ENCODE data around the gene ATP1B1.

ATP1B1 gene

GRCh38 chr1:169144941-169145626, 38.6 kb downstream of the ATP1B1 start:
- no peak for TF ChIP-seq CTCF (IDR thresholded peaks at IDR 0.05; ENCODE audit: insufficient read depth, low read depth, low read length, missing control alignments)
- no peak for DNase-seq (ENCODE audit: low read depth)
- no peak overlapping the region for H3K4me3 ChIP-seq (ENCODE audit: low read depth, low read length)

- no peak for DNase-seq (ENCODE audit: low read depth)
- no peak for TF ChIP-seq CTCF (IDR thresholded peaks at IDR 0.05; ENCODE audit: insufficient read depth, low read depth, low read length, missing control alignments)
- H3K4me3 ChIP-seq (ENCODE audit: low read depth, low read length) = no peak overlapping the region
Measured at GRCh38 chr1:169146576-169147214, 40.2 kb downstream of the ATP1B1 start.

- TF ChIP-seq CTCF (IDR thresholded peaks at IDR 0.05; ENCODE audit: insufficient read depth, low read depth, low read length, missing control alignments) = no peak
- DNase-seq (ENCODE audit: low read depth) = no peak
- H3K4me3 ChIP-seq (ENCODE audit: low read depth, low read length) = no peak overlapping the region
Measured at GRCh38 chr1:169148472-169149252, 42.2 kb downstream of the ATP1B1 start.

DNA sequence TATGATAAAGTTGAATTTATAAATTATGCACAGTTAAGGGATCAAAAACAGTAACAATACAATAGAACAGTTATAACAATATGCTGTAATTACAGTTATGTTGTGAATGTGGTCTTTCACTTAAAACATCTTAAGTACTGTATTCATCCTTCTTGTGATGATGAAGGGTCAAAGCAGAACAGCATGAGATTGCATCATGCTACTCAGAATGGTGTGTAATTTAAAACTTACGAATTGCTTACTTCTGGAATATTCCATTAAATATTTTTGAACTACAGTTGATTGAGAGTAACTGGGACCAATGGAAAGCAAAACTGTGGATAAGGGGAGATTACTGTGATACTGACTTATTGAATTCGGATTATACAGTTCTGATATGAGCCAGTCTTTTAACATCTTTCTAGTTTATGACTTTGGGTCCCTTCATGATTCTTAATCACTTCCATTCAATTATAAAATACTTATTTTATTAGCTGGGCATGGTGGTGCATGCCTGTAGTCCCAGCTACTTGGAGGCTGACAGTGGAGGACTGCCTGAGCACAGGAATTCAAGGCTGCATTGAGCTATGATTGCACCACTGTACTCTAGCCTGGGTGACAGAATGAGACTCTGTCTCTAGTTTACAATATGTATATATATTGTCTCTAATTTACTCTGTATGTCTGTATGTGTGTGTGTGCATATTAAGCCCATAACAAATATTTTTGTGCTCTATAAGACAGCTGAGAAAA, 43.2 kb downstream of the ATP1B1 start:
- no peak overlapping the region for H3K4me3 ChIP-seq (ENCODE audit: low read depth, low read length)
- no peak for TF ChIP-seq CTCF (IDR thresholded peaks at IDR 0.05; ENCODE audit: insufficient read depth, low read depth, low read length, missing control alignments)
- no peak for DNase-seq (ENCODE audit: low read depth)

- DNase-seq (ENCODE audit: low read depth) = no peak
- H3K4me3 ChIP-seq (ENCODE audit: low read depth, low read length) = no peak overlapping the region
- no peak for TF ChIP-seq CTCF (IDR thresholded peaks at IDR 0.05; ENCODE audit: insufficient read depth, low read depth, low read length, missing control alignments)
Measured at GRCh38 chr1:169150641-169151337, 44.3 kb downstream of the ATP1B1 start.

- DNase-seq (ENCODE audit: low read depth) = no peak
- TF ChIP-seq CTCF (IDR thresholded peaks at IDR 0.05; ENCODE audit: insufficient read depth, low read depth, low read length, missing control alignments) = no peak
- H3K4me3 ChIP-seq (ENCODE audit: low read depth, low read length) = no peak overlapping the region
Measured at GRCh38 chr1:169151338-169151837, 44.9 kb downstream of the ATP1B1 start.
